Immature natural killer cell (primary cell): ENCODE results near the gene CALN1. TPM values are rescaled to one million over a fixed set of nuclear protein-coding genes. Genes with fewer than 3 reads are reported as not detected.

ENCODE experiments used
- DNase-seq, 3 donors: peaks; one replicate each; pipeline ENCODE4 v3.0.0; 2022; ENCODE audit warnings: mixed read lengths in 1 of 3
- H3K27ac Mint-ChIP-seq, 6 donors: one replicate each; pipeline ENCODE4 v1.8.0; 2020; ENCODE audit warnings: mixed read lengths in 6 of 6, mild to moderate bottlenecking in 5 of 6, inconsistent platforms in 4 of 6, moderate library complexity in 3 of 6
- H3K27me3 Mint-ChIP-seq, 3 donors: one replicate each; pipeline ENCODE4 v1.8.0; 2020 to 2021; ENCODE audit warnings: low read depth in 3 of 3, mild to moderate bottlenecking in 3 of 3, mixed read lengths in 3 of 3, moderate library complexity in 3 of 3, inconsistent platforms in 1 of 3
- H3K36me3 Mint-ChIP-seq, 3 donors: one replicate each; pipeline ENCODE4 v1.8.0; 2020; ENCODE audit warnings: mixed read lengths in 3 of 3, inconsistent platforms in 2 of 3, mild to moderate bottlenecking in 2 of 3
- H3K4me1 Mint-ChIP-seq, 2 donors: one replicate each; pipeline ENCODE4 v1.8.0; 2020; ENCODE audit warnings: inconsistent platforms in 2 of 2, mild to moderate bottlenecking in 2 of 2, mixed read lengths in 2 of 2, moderate library complexity in 1 of 2
- H3K4me3 Mint-ChIP-seq, 5 donors: one replicate each; pipeline ENCODE4 v1.8.0; 2020; ENCODE audit warnings: mild to moderate bottlenecking in 5 of 5, mixed read lengths in 5 of 5, inconsistent platforms in 3 of 5, moderate library complexity in 3 of 5
- H3K9me3 Mint-ChIP-seq, 6 donors: one replicate each; pipeline ENCODE4 v1.8.0; 2020; ENCODE audit warnings: mild to moderate bottlenecking in 6 of 6, mixed read lengths in 6 of 6, inconsistent platforms in 4 of 6, moderate library complexity in 3 of 6
- polyA plus RNA-seq, 3 donors: library from polyadenylated mRNA; unstranded; fragments of 300-500 nt; fragmentation: Illumina TruSeq; gene quantifications; one replicate each; pipeline ENCODE4 v1.2.3, GENCODE V29; 2021

The CALN1 gene
- polyA plus RNA-seq, 3 donors from 2014 or later = not detected

DNA sequence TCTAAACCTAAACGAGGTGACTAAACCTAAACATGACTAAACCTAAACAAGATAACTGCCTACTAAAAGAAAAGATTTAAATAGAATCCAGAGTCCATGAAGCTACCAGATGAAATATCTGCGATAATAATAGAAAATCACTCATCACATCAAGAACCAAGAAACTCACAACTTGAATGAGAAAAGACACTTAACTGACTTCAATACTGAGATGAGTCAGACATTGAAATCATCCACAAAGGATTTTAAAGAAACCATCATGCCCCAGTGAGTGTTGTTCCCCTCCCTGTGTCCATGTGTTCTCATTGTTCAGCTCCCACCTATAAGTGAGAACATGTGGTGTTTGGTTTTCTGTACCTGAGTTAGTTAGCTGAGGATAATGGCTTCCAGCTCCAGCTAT is 416.0 kb downstream of the CALN1 start:
- Mint-ChIP-seq H3K27ac (no peak overlapping the region), H3K9me3 (peaks cover 0 to 20% (median 9%) of the 10 kb centered on the region in 6 donors), H3K36me3 (no peaks in the 10 kb centered on the region), H3K4me3 (no peak overlapping the region), H3K4me1 (no peaks in the 10 kb centered on the region), H3K27me3 (peaks cover 0 to 4% (median 1%) of the 10 kb centered on the region in 3 donors)
- DNase-seq = no peak

- Mint-ChIP-seq H3K4me3 (no peak overlapping the region), H3K36me3 (no peaks in the 10 kb centered on the region), H3K9me3 (peaks cover 0 to 20% (median 7%) of the 10 kb centered on the region in 6 donors), H3K4me1 (no peaks in the 10 kb centered on the region), H3K27ac (no peak overlapping the region), H3K27me3 (peaks cover 0 to 4% (median 1%) of the 10 kb centered on the region in 3 donors)
- no peak for DNase-seq
Observed at GRCh38 chr7:71995111-71995510, 417.0 kb downstream of the CALN1 start.

DNA sequence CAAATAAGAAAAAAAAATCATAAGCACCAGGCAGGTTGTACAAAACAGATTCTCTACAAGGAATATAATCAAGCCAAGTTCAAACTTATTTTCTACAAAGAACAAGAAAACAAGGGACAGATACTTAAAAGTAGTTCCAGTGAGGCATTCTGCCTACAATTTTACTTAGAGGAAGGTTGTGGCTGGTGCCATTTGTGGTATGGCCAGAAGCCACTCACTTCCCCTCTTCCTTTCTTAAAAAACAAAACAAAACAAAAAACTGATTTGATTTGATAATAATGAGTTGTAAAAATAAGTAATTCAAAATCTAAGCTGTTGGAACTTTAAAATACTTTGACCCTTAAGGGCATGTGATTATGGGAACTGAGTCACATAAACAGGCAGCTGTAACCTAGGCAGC is 420.6 kb downstream of the CALN1 start:
- no peak for DNase-seq

DNA sequence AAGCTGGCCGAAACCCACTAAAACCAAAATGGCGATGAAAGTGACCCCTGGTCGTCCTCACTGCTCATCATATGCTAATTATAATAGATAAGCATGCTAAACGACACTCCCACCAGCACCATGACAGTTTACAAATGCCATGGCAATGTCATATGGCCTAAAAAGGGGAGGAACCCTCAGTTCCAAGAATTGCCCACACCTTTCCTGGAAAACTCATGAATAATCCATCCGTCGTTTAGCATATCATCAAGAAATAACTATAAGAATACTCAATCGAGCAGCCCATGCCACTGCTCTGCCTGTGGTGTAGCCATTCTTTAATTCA is 422.0 kb downstream of the CALN1 start:
- no peak overlapping the region for H3K4me3 Mint-ChIP-seq
- no peaks in the 10 kb centered on the region for H3K4me1 Mint-ChIP-seq
- H3K36me3 Mint-ChIP-seq = no peaks in the 10 kb centered on the region

More for the DNA sequence above, 420.6 kb downstream of the CALN1 start:
- Mint-ChIP-seq H3K36me3 (no peaks in the 10 kb centered on the region), H3K4me1 (no peaks in the 10 kb centered on the region), H3K27ac (no peak overlapping the region), H3K4me3 (no peak overlapping the region), H3K9me3 (peaks cover 0 to 11% (median 4%) of the 10 kb centered on the region in 6 donors), H3K27me3 (peaks cover 0 to 4% (median 1%) of the 10 kb centered on the region in 3 donors)

DNA sequence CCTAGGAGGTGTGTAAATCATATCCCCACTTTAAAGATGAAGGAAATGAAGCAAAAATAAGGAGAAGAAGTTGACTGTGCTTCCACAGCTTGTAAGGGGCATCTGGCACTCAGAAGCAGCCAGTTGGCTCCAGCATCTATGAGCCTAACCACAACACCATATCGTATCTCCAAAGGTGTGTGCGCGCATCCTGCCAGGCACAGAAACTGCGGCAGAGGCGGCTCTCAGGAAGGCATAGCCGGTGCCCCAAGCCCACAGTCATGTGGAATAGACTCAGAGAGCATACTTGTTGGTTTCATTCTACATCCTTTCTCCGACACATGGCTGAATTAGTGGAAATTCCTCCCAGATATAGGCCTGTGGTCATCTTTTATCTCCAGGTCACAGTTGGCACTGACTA is 423.9 kb downstream of the CALN1 start:
- H3K36me3 Mint-ChIP-seq = no peaks in the 10 kb centered on the region
- no peak for DNase-seq
- peaks cover 0 to 11% (median 1%) of the 10 kb centered on the region in 6 donors for H3K9me3 Mint-ChIP-seq
- H3K27ac Mint-ChIP-seq = no peak overlapping the region
- H3K4me3 Mint-ChIP-seq = no peak overlapping the region
- no peaks in the 10 kb centered on the region for H3K4me1 Mint-ChIP-seq
- no peaks in the 10 kb centered on the region for H3K27me3 Mint-ChIP-seq

More for the DNA sequence above, 422.0 kb downstream of the CALN1 start:
- Mint-ChIP-seq H3K27me3 (peaks cover 0 to 4% (median 0%) of the 10 kb centered on the region in 3 donors), H3K27ac (no peak overlapping the region), H3K9me3 (peaks cover 0 to 11% (median 2%) of the 10 kb centered on the region in 6 donors)
- DNase-seq = no peak

DNA sequence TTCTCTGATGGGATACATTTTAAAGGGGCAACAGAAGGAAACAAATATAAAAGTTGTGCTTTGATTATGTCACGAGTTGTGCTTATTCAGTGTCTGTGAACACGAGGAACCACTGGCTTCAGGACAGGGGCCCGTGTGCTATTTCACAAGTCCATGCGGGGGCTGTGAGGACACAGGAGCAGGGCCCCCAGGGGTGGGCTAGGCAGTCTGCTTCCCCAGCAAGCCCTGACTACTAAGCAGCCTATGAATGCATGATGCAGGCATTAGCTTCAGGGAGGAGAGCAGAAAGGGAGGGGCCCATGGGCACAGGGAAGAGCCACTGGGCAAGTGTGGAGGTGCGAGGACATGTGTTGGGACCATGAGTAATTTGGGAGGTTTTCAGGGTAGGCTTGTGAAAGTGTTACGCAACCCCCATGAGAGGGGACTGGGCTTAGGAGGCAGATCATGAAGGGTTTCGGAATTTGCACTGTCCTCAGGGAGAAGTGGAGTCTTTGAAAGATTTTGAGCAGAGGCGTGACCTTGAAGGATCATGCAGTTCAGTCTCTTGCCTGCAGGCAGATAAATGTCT is 424.9 kb downstream of the CALN1 start:
- no peak for DNase-seq
- Mint-ChIP-seq H3K27ac (no peak overlapping the region), H3K27me3 (peaks cover 0 to 1% (median 0%) of the 10 kb centered on the region in 3 donors), H3K9me3 (peaks cover 0 to 11% (median 1%) of the 10 kb centered on the region in 6 donors), H3K36me3 (no peaks in the 10 kb centered on the region), H3K4me3 (no peak overlapping the region), H3K4me1 (no peaks in the 10 kb centered on the region)

- H3K27me3 Mint-ChIP-seq = peaks cover 0 to 1% (median 1%) of the 10 kb centered on the region in 3 donors
- H3K36me3 Mint-ChIP-seq = no peaks in the 10 kb centered on the region
- DNase-seq = no peak
- no peak overlapping the region for H3K27ac Mint-ChIP-seq
- no peaks in the 10 kb centered on the region for H3K4me1 Mint-ChIP-seq
- H3K9me3 Mint-ChIP-seq = peaks cover 0 to 6% (median 1%) of the 10 kb centered on the region in 6 donors
- H3K4me3 Mint-ChIP-seq = no peak overlapping the region
Observed at GRCh38 chr7:71984348-71984747, 427.8 kb downstream of the CALN1 start.

- H3K27ac Mint-ChIP-seq = no peak overlapping the region
- DNase-seq = no peak
Observed at GRCh38 chr7:71982851-71983250, 429.3 kb downstream of the CALN1 start.

DNA sequence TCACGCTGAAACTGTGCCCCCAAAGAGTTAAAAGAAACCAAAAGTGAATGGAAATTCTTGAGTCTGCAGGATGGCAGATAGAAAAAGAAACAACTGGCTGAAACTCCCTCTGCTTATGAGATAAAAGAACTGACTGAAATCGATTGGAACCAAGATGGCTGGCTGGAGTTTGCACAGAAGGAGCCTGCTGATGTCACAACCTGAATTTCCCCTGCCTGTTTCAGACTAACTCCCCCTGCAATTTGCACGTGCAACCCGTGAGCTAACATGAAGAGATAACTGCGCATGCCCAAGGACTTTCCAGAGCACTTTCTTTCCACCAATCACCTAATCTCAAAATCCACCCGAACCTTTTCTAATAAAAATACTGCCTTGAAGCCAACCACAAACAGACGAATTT is 435.5 kb downstream of the CALN1 start:
- no peak for DNase-seq
- H3K4me3 Mint-ChIP-seq = no peak overlapping the region
- H3K9me3 Mint-ChIP-seq = peaks cover 0 to 2% (median 0%) of the 10 kb centered on the region in 6 donors
- no peaks in the 10 kb centered on the region for H3K4me1 Mint-ChIP-seq
- H3K36me3 Mint-ChIP-seq = no peaks in the 10 kb centered on the region
- H3K27me3 Mint-ChIP-seq = peaks cover 0 to 2% (median 2%) of the 10 kb centered on the region in 3 donors
- no peak overlapping the region for H3K27ac Mint-ChIP-seq

More at GRCh38 chr7:71982851-71983250, 429.3 kb downstream of the CALN1 start:
- peaks cover 0 to 1% (median 1%) of the 10 kb centered on the region in 3 donors for H3K27me3 Mint-ChIP-seq
- H3K36me3 Mint-ChIP-seq = no peaks in the 10 kb centered on the region
- no peak overlapping the region for H3K4me3 Mint-ChIP-seq
- H3K9me3 Mint-ChIP-seq = peaks cover 0 to 6% (median 0%) of the 10 kb centered on the region in 6 donors
- no peaks in the 10 kb centered on the region for H3K4me1 Mint-ChIP-seq

DNA sequence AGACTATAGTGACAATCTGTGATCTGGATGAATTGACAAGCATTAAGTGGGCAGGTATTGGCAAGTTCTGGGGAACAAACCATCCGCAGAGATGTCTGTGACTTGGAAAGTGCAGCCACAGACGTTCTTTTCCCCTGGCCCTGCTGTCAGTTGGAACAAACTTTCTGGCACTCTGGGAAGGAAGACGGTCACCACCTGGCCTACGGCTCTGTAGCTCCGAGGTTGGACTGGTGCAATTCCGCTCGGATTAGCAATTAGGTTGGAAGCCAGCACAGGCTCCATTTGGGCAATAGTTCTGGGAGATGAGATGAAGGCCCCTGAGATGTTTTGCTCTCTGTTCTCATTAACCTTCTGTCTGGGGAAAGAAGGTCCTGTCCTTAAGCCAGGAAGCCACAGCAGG is 437.5 kb downstream of the CALN1 start:
- Mint-ChIP-seq H3K36me3 (no peaks in the 10 kb centered on the region), H3K4me1 (no peaks in the 10 kb centered on the region), H3K27ac (no peak overlapping the region), H3K9me3 (peaks cover 0 to 5% (median 1%) of the 10 kb centered on the region in 6 donors), H3K27me3 (peaks cover 0 to 2% (median 1%) of the 10 kb centered on the region in 3 donors), H3K4me3 (no peak overlapping the region)
- no peak for DNase-seq

DNA sequence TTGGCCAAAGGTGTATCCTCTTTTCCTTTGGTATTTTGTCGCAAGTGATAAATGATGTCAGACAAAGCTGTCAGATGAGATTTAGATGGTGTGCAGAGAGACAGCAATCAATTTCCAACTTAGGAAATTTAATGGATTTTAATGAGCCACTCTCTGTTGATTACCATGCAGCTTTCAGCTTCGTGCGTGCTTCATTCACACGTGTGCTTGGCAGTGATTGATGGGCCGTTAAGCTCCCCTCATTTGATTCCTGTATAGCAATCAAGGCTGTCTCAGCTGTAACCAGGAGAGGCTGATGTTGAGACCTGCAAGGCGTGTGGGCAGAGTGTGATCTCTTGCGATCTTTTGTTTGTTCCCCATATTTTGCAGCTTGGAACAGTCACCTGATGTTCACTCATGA is 439.6 kb downstream of the CALN1 start:
- no peaks in the 10 kb centered on the region for H3K36me3 Mint-ChIP-seq
- no peak overlapping the region for H3K27ac Mint-ChIP-seq
- no peaks in the 10 kb centered on the region for H3K4me1 Mint-ChIP-seq
- H3K27me3 Mint-ChIP-seq = peaks cover 0 to 2% (median 1%) of the 10 kb centered on the region in 3 donors
- no peak for DNase-seq
- no peak overlapping the region for H3K4me3 Mint-ChIP-seq
- peaks cover 0 to 11% (median under 1%) of the 10 kb centered on the region in 6 donors for H3K9me3 Mint-ChIP-seq

GRCh38 chr7:71970725-71971124 is 441.4 kb downstream of the CALN1 start:
- DNase-seq = no peak
- no peaks in the 10 kb centered on the region for H3K4me1 Mint-ChIP-seq
- H3K27ac Mint-ChIP-seq = no peak overlapping the region
- no peaks in the 10 kb centered on the region for H3K36me3 Mint-ChIP-seq
- peaks cover 0 to 11% (median 0%) of the 10 kb centered on the region in 6 donors for H3K9me3 Mint-ChIP-seq
- H3K4me3 Mint-ChIP-seq = no peak overlapping the region
- H3K27me3 Mint-ChIP-seq = peaks cover 0 to 2% (median 0%) of the 10 kb centered on the region in 3 donors

GRCh38 chr7:71962636-71963035 is 449.5 kb downstream of the CALN1 start:
- H3K36me3 Mint-ChIP-seq = no peaks in the 10 kb centered on the region
- no peak overlapping the region for H3K4me3 Mint-ChIP-seq
- peaks cover 0 to 10% (median 1%) of the 10 kb centered on the region in 6 donors for H3K9me3 Mint-ChIP-seq
- no peak for DNase-seq
- H3K4me1 Mint-ChIP-seq = no peaks in the 10 kb centered on the region
- no peak overlapping the region for H3K27ac Mint-ChIP-seq
- H3K27me3 Mint-ChIP-seq = peaks cover 0 to 2% (median 0%) of the 10 kb centered on the region in 3 donors

GRCh38 chr7:71961283-71961682 is 450.9 kb downstream of the CALN1 start:
- no peak for DNase-seq
- no peaks in the 10 kb centered on the region for H3K4me1 Mint-ChIP-seq
- no peak overlapping the region for H3K27ac Mint-ChIP-seq

GRCh38 chr7:71942115-71942514 is 470.0 kb downstream of the CALN1 start:
- DNase-seq = no peak
- Mint-ChIP-seq H3K27ac (no peak overlapping the region), H3K4me3 (no peak overlapping the region), H3K4me1 (no peaks in the 10 kb centered on the region), H3K36me3 (no peaks in the 10 kb centered on the region), H3K27me3 (no peaks in the 10 kb centered on the region), H3K9me3 (peaks cover 0 to 22% (median 2%) of the 10 kb centered on the region in 6 donors)

More at GRCh38 chr7:71961283-71961682, 450.9 kb downstream of the CALN1 start:
- peaks cover 0 to 2% (median 0%) of the 10 kb centered on the region in 3 donors for H3K27me3 Mint-ChIP-seq
- no peaks in the 10 kb centered on the region for H3K36me3 Mint-ChIP-seq
- peaks cover 0 to 10% (median 2%) of the 10 kb centered on the region in 6 donors for H3K9me3 Mint-ChIP-seq
- no peak overlapping the region for H3K4me3 Mint-ChIP-seq
